ENCODE measurements around the gene RGS6.

RGS6 gene

DNA sequence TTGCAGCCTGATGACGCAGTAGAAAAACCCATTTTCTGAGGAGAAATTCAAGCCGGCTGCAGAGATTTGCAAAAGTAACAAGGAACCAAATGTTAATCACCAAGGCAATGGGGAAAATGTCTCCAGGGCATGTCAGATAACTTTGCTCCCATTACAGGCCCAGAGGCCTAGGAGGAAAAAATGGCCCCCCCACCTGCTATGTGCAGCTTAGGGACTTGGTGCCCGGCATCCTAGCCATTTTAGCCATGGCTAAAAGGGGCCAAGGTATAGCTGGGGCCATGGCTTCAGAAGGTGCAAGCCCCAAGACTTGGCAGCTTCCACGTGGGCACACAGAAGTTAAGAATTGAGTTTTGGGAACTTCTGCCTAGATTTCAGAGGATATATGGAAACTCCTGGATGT lies 351.9 kb downstream of the RGS6 start:
- no peak overlapping the region for H2BK5ac ChIP-seq (ENCODE audit: low read depth, low read length, poor library complexity, severe bottlenecking)
- H3K4ac ChIP-seq (ENCODE audit: low read depth in 1 of 2, low read length in 2 of 2), result no peak overlapping the region
- no peak overlapping the region for H3K14ac ChIP-seq (ENCODE audit: low read length in 2 of 2)
- H3K23ac ChIP-seq (ENCODE audit: low read length in 2 of 2), result no peak overlapping the region
- no peak overlapping the region for H2AFZ ChIP-seq (ENCODE audit: low read depth, low read length)
- H2BK120ac ChIP-seq (ENCODE audit: low read depth, low read length), result no peak overlapping the region
- H3K9me3 ChIP-seq (ENCODE audit: control insufficient read depth, low read length), result peaks cover 6% of the 10 kb centered on the region
- no peaks in the 10 kb centered on the region for H3K27me3 ChIP-seq (ENCODE audit: control insufficient read depth in 1 of 2, insufficient read depth in 1 of 2, low read length in 2 of 2)
- H3K9ac ChIP-seq (ENCODE audit: low read length), result no peak overlapping the region
- H3K27ac ChIP-seq (ENCODE audit: low read length, poor library complexity, severe bottlenecking), result no peak overlapping the region
- H4K91ac ChIP-seq (ENCODE audit: low read length), result no peak overlapping the region
- DNase-seq, result no peak
- H3K79me1 ChIP-seq (replicated peaks; ENCODE audit: low read length, poor library complexity, severe bottlenecking), result no peaks in the 10 kb centered on the region
- H4K8ac ChIP-seq (ENCODE audit: low read length), result no peak overlapping the region
- 68% methylated on average over 4 of the region's 4 CpGs for WGBS
- no peaks in the 10 kb centered on the region for H3K36me3 ChIP-seq (ENCODE audit: control insufficient read depth in 1 of 2, insufficient read depth in 2 of 2, low read depth in 1 of 2, low read length in 2 of 2)
- no peak overlapping the region for H2BK15ac ChIP-seq (ENCODE audit: low read depth, poor library complexity, severe bottlenecking)
- H3K4me3 ChIP-seq (ENCODE audit: insufficient read depth in 1 of 2, low read depth in 1 of 2, low read length in 2 of 2), result no peak overlapping the region
- H2AK5ac ChIP-seq (ENCODE audit: low read length, severe bottlenecking), result no peak overlapping the region
- H3K4me1 ChIP-seq (ENCODE audit: control insufficient read depth, insufficient read depth, low read depth, low read length), result no peaks in the 10 kb centered on the region
- no peak overlapping the region for H3K4me2 ChIP-seq (ENCODE audit: low read length, poor library complexity, severe bottlenecking)
- no peak overlapping the region for H3K18ac ChIP-seq (ENCODE audit: low read depth in 1 of 2, low read length in 2 of 2)
- no peak overlapping the region for H2BK12ac ChIP-seq (ENCODE audit: low read length in 2 of 2)

DNA sequence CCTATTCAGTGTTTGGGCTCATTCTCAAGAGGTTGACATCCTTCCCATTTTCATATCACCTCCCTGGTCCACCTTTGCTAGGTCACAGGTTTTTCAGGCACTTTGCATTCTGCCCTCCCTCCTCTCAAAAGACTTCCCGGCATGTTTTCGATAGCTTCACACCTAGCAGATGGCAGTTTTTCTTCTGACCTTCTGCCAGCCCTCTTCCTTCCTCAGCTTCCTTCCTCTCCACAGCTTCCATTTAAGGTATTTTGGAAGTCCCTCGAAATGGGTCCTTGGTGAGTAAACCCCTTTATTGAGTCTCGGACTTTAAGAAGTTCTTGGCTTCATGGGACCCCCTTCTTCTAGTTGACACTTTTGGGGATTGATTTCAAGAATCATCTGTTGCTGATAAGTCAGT lies 358.0 kb downstream of the RGS6 start:
- no peak overlapping the region for H3K14ac ChIP-seq (ENCODE audit: low read length in 2 of 2)
- H2BK15ac ChIP-seq (ENCODE audit: low read depth, poor library complexity, severe bottlenecking), result no peak overlapping the region
- H3K27ac ChIP-seq (ENCODE audit: low read length, poor library complexity, severe bottlenecking), result no peak overlapping the region
- H2BK12ac ChIP-seq (ENCODE audit: low read length in 2 of 2), result no peak overlapping the region
- H3K36me3 ChIP-seq (ENCODE audit: control insufficient read depth in 1 of 2, insufficient read depth in 2 of 2, low read depth in 1 of 2, low read length in 2 of 2), result no peaks in the 10 kb centered on the region
- H3K23ac ChIP-seq (ENCODE audit: low read length in 2 of 2), result no peak overlapping the region
- no peak overlapping the region for H2AK5ac ChIP-seq (ENCODE audit: low read length, severe bottlenecking)
- H2BK5ac ChIP-seq (ENCODE audit: low read depth, low read length, poor library complexity, severe bottlenecking), result no peak overlapping the region
- no peak overlapping the region for H4K91ac ChIP-seq (ENCODE audit: low read length)
- H2BK120ac ChIP-seq (ENCODE audit: low read depth, low read length), result no peak overlapping the region
- no peaks in the 10 kb centered on the region for H3K4me1 ChIP-seq (ENCODE audit: control insufficient read depth, insufficient read depth, low read depth, low read length)
- H3K4me2 ChIP-seq (ENCODE audit: low read length, poor library complexity, severe bottlenecking), result no peak overlapping the region
- H3K4ac ChIP-seq (ENCODE audit: low read depth in 1 of 2, low read length in 2 of 2), result no peak overlapping the region
- WGBS, result 64% methylated on average over 4 of the region's 4 CpGs
- H3K9me3 ChIP-seq (ENCODE audit: control insufficient read depth, low read length), result no peaks in the 10 kb centered on the region
- H4K8ac ChIP-seq (ENCODE audit: low read length), result no peak overlapping the region
- no peak for DNase-seq
- H3K4me3 ChIP-seq (ENCODE audit: insufficient read depth in 1 of 2, low read depth in 1 of 2, low read length in 2 of 2), result no peak overlapping the region
- no peak overlapping the region for H3K18ac ChIP-seq (ENCODE audit: low read depth in 1 of 2, low read length in 2 of 2)
- no peak overlapping the region for H3K9ac ChIP-seq (ENCODE audit: low read length)
- no peak overlapping the region for H2AFZ ChIP-seq (ENCODE audit: low read depth, low read length)
- H3K79me1 ChIP-seq (replicated peaks; ENCODE audit: low read length, poor library complexity, severe bottlenecking), result no peaks in the 10 kb centered on the region
- peaks cover 0 to 4% of the 10 kb centered on the region in 2 experiments for H3K27me3 ChIP-seq (ENCODE audit: control insufficient read depth in 1 of 2, insufficient read depth in 1 of 2, low read length in 2 of 2)

DNA sequence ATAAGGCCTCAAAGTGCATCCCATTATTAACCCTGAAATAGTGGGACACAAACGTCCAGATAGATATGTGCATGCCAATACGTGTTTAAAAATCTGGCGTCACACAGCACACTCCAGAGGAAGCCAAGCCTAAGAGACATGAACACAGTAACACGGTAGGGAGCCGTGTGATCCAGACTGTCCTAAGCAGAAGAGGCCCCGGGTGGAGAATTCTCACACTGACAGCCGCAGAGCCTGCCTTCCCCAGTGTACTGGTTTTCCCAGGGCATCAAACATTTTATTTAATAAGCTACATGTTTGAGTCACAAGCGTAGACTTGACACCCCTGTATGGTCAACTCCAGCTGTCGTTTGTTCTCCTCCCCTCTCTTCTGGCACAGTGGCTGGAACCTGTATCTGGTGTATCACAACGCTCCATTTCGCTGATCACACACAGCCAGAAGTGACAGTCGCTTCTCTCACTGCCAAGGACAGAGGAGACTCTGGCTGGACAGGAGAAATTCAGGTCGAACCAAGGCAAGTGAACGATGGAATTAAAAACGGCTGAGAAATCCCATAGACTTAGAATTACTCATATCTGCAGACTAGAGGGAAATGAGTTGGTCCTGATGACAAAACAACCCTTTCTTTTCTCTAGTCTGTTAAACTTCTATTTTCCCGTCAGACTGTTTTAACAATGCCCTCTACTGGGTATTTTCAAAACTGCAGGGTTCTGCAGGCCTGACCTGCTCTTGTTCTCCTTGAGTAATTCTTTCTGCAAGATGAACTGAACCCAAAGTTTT lies 359.9 kb downstream of the RGS6 start:
- H3K4ac ChIP-seq (ENCODE audit: low read depth in 1 of 2, low read length in 2 of 2), result no peak overlapping the region
- H3K27ac ChIP-seq (ENCODE audit: low read length, poor library complexity, severe bottlenecking), result no peak overlapping the region
- no peak overlapping the region for H3K9ac ChIP-seq (ENCODE audit: low read length)
- H3K4me2 ChIP-seq (ENCODE audit: low read length, poor library complexity, severe bottlenecking), result no peak overlapping the region
- no peak overlapping the region for H4K8ac ChIP-seq (ENCODE audit: low read length)
- H2BK120ac ChIP-seq (ENCODE audit: low read depth, low read length), result no peak overlapping the region
- no peak overlapping the region for H2AFZ ChIP-seq (ENCODE audit: low read depth, low read length)
- no peaks in the 10 kb centered on the region for H3K4me1 ChIP-seq (ENCODE audit: control insufficient read depth, insufficient read depth, low read depth, low read length)
- H3K27me3 ChIP-seq (ENCODE audit: control insufficient read depth in 1 of 2, insufficient read depth in 1 of 2, low read length in 2 of 2), result peaks cover 0 to 4% of the 10 kb centered on the region in 2 experiments
- H3K14ac ChIP-seq (ENCODE audit: low read length in 2 of 2), result no peak overlapping the region
- H2BK5ac ChIP-seq (ENCODE audit: low read depth, low read length, poor library complexity, severe bottlenecking), result no peak overlapping the region
- no peak overlapping the region for H2BK12ac ChIP-seq (ENCODE audit: low read length in 2 of 2)
- H2AK5ac ChIP-seq (ENCODE audit: low read length, severe bottlenecking), result no peak overlapping the region
- no peak for DNase-seq
- H4K91ac ChIP-seq (ENCODE audit: low read length), result no peak overlapping the region
- no peaks in the 10 kb centered on the region for H3K9me3 ChIP-seq (ENCODE audit: control insufficient read depth, low read length)
- no peak overlapping the region for H3K23ac ChIP-seq (ENCODE audit: low read length in 2 of 2)
- WGBS, result 75% methylated on average over 16 of the region's 16 CpGs
- H3K4me3 ChIP-seq (ENCODE audit: insufficient read depth in 1 of 2, low read depth in 1 of 2, low read length in 2 of 2), result no peak overlapping the region
- no peaks in the 10 kb centered on the region for H3K36me3 ChIP-seq (ENCODE audit: control insufficient read depth in 1 of 2, insufficient read depth in 2 of 2, low read depth in 1 of 2, low read length in 2 of 2)
- H2BK15ac ChIP-seq (ENCODE audit: low read depth, poor library complexity, severe bottlenecking), result no peak overlapping the region
- no peaks in the 10 kb centered on the region for H3K79me1 ChIP-seq (replicated peaks; ENCODE audit: low read length, poor library complexity, severe bottlenecking)
- H3K18ac ChIP-seq (ENCODE audit: low read depth in 1 of 2, low read length in 2 of 2), result no peak overlapping the region

DNA sequence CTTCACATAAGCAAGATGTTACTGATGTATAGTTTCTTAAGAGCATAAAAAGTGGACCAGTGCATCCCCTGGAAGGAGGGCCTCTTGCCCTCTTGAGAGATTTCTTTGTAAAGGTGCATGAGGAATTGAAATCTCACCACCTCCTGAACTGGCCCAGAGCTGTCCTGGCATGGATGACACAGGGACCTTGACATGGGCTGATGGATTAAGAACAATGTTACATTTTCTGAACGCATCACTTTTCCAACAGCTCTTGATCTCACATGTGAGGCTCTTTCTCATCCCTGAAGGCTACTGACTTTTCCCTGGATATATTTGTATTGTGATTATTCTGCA lies 360.4 kb downstream of the RGS6 start:
- Histone ChIP-seq H3K4me1 (ENCODE audit: control insufficient read depth, insufficient read depth, low read depth, low read length) (no peaks in the 10 kb centered on the region), H3K9me3 (ENCODE audit: control insufficient read depth, low read length) (no peaks in the 10 kb centered on the region), H3K9ac (ENCODE audit: low read length) (no peak overlapping the region), H3K14ac (ENCODE audit: low read length in 2 of 2) (no peak overlapping the region), H2AFZ (ENCODE audit: low read depth, low read length) (no peak overlapping the region), H2AK5ac (ENCODE audit: low read length, severe bottlenecking) (no peak overlapping the region), H4K8ac (ENCODE audit: low read length) (no peak overlapping the region), H3K36me3 (ENCODE audit: control insufficient read depth in 1 of 2, insufficient read depth in 2 of 2, low read depth in 1 of 2, low read length in 2 of 2) (no peaks in the 10 kb centered on the region), H2BK15ac (ENCODE audit: low read depth, poor library complexity, severe bottlenecking) (no peak overlapping the region), H3K23ac (ENCODE audit: low read length in 2 of 2) (no peak overlapping the region), H2BK120ac (ENCODE audit: low read depth, low read length) (no peak overlapping the region), H3K27ac (ENCODE audit: low read length, poor library complexity, severe bottlenecking) (no peak overlapping the region), H3K4ac (ENCODE audit: low read depth in 1 of 2, low read length in 2 of 2) (no peak overlapping the region), H3K4me3 (ENCODE audit: insufficient read depth in 1 of 2, low read depth in 1 of 2, low read length in 2 of 2) (no peak overlapping the region), H2BK12ac (ENCODE audit: low read length in 2 of 2) (no peak overlapping the region), H4K91ac (ENCODE audit: low read length) (no peak overlapping the region), H3K27me3 (ENCODE audit: control insufficient read depth in 1 of 2, insufficient read depth in 1 of 2, low read length in 2 of 2) (peaks cover 0 to 4% of the 10 kb centered on the region in 2 experiments), H3K18ac (ENCODE audit: low read depth in 1 of 2, low read length in 2 of 2) (no peak overlapping the region), H2BK5ac (ENCODE audit: low read depth, low read length, poor library complexity, severe bottlenecking) (no peak overlapping the region), H3K4me2 (ENCODE audit: low read length, poor library complexity, severe bottlenecking) (no peak overlapping the region), H3K79me1 (replicated peaks; ENCODE audit: low read length, poor library complexity, severe bottlenecking) (no peaks in the 10 kb centered on the region)
- 20% methylated on average over 1 of the region's 1 CpG for WGBS
- DNase-seq, result no peak
